ENCODE results near the gene AHI1. TPM values are rescaled to one million over a fixed set of nuclear protein-coding genes. Genes with fewer than 3 reads are reported as not detected.

AHI1 gene
- total RNA-seq, 1 donor from 2014 or later, result 5.2 TPM

GRCh38 chr6:135270676-135271536 is 226.6 kb downstream of the AHI1 start:
- H3K36me3 ChIP-seq (ENCODE audit: control insufficient read depth, insufficient read depth, low read length), result no peaks in the 10 kb centered on the region
- H3K27me3 ChIP-seq (ENCODE audit: control insufficient read depth, insufficient read depth, low read length), result no peaks in the 10 kb centered on the region
- no peak for TF ChIP-seq CTCF (IDR thresholded peaks at IDR 0.05; ENCODE audit: insufficient read depth, low read length, poor library complexity, severe bottlenecking)
- DNase-seq (ENCODE audit: low read depth), result no peak
- H3K4me3 ChIP-seq (ENCODE audit: low read depth, low read length), result no peak overlapping the region

GRCh38 chr6:135269481-135269891 is 228.1 kb downstream of the AHI1 start:
- DNase-seq (ENCODE audit: low read depth), result no peak
- Histone ChIP-seq H3K27me3 (ENCODE audit: control insufficient read depth, insufficient read depth, low read length) (no peaks in the 10 kb centered on the region), H3K36me3 (ENCODE audit: control insufficient read depth, insufficient read depth, low read length) (no peaks in the 10 kb centered on the region), H3K4me3 (ENCODE audit: low read depth, low read length) (no peak overlapping the region)
- TF ChIP-seq CTCF (IDR thresholded peaks at IDR 0.05; ENCODE audit: insufficient read depth, low read length, poor library complexity, severe bottlenecking), result no peak

- TF ChIP-seq CTCF (IDR thresholded peaks at IDR 0.05; ENCODE audit: insufficient read depth, low read length, poor library complexity, severe bottlenecking), result no peak
- Histone ChIP-seq H3K36me3 (ENCODE audit: control insufficient read depth, insufficient read depth, low read length) (no peaks in the 10 kb centered on the region), H3K4me3 (ENCODE audit: low read depth, low read length) (no peak overlapping the region), H3K27me3 (ENCODE audit: control insufficient read depth, insufficient read depth, low read length) (no peaks in the 10 kb centered on the region)
- DNase-seq (ENCODE audit: low read depth), result no peak
Measured at GRCh38 chr6:135268740-135269139, 228.8 kb downstream of the AHI1 start.

- no peak for DNase-seq (ENCODE audit: low read depth)
- H3K36me3 ChIP-seq (ENCODE audit: control insufficient read depth, insufficient read depth, low read length), result no peaks in the 10 kb centered on the region
- H3K4me3 ChIP-seq (ENCODE audit: low read depth, low read length), result no peak overlapping the region
- TF ChIP-seq CTCF (IDR thresholded peaks at IDR 0.05; ENCODE audit: insufficient read depth, low read length, poor library complexity, severe bottlenecking), result no peak
- no peaks in the 10 kb centered on the region for H3K27me3 ChIP-seq (ENCODE audit: control insufficient read depth, insufficient read depth, low read length)
Measured at GRCh38 chr6:135268263-135268662, 229.3 kb downstream of the AHI1 start.

GRCh38 chr6:135267085-135267484 is 230.5 kb downstream of the AHI1 start:
- H3K27me3 ChIP-seq (ENCODE audit: control insufficient read depth, insufficient read depth, low read length), result no peaks in the 10 kb centered on the region
- H3K36me3 ChIP-seq (ENCODE audit: control insufficient read depth, insufficient read depth, low read length), result no peaks in the 10 kb centered on the region
- DNase-seq (ENCODE audit: low read depth), result no peak
- no peak overlapping the region for H3K4me3 ChIP-seq (ENCODE audit: low read depth, low read length)
- no peak for TF ChIP-seq CTCF (IDR thresholded peaks at IDR 0.05; ENCODE audit: insufficient read depth, low read length, poor library complexity, severe bottlenecking)

GRCh38 chr6:135266675-135267074 is 230.9 kb downstream of the AHI1 start:
- no peak for TF ChIP-seq CTCF (IDR thresholded peaks at IDR 0.05; ENCODE audit: insufficient read depth, low read length, poor library complexity, severe bottlenecking)
- no peak for DNase-seq (ENCODE audit: low read depth)
- H3K36me3 ChIP-seq (ENCODE audit: control insufficient read depth, insufficient read depth, low read length), result no peaks in the 10 kb centered on the region
- H3K27me3 ChIP-seq (ENCODE audit: control insufficient read depth, insufficient read depth, low read length), result no peaks in the 10 kb centered on the region
- H3K4me3 ChIP-seq (ENCODE audit: low read depth, low read length), result no peak overlapping the region

Measured in kidney epithelial cell (primary cell).